WTC11 (cell line): ENCODE data around the gene TIMM29. TPM values are rescaled to one million over a fixed set of nuclear protein-coding genes. Genes with fewer than 3 reads are reported as not detected.
A peak's percentile ranks its signal among the peaks of the same experiment; 100 is the strongest.

Source experiments
- ATAC-seq: fragments of 200-7000 bp; cut with Tn5 transposase; 2 replicates; pipeline ENCODE4 v1.10.0; 2021; ENCODE audit warnings: mild to moderate bottlenecking, moderate library complexity
- CTCF ChIA-PET: fragments of 300-600 bp; sonication (Branson Sonifier 250); formaldehyde crosslinking; loops from one replicate; lab custom pipeline; 2021; ENCODE audit warnings: antibody characterized with exemption; lab: Charles Lee
- POLR2A ChIA-PET: fragments of 350-600 bp; sonication (Branson Sonifier 250); formaldehyde crosslinking; loops from one replicate; lab custom pipeline; 2021; ENCODE audit warnings: antibody characterized with exemption; lab: Charles Lee
- DNase-seq: peaks from one replicate; pipeline ENCODE4 v3.0.0; 2021; ENCODE audit warnings: low spot score
- H3K27ac Mint-ChIP-seq: 2 replicates; pipeline ENCODE4 v1.8.0; 2021; ENCODE audit warnings: mixed read lengths
- H3K27me3 Mint-ChIP-seq: 2 replicates; pipeline ENCODE4 v1.8.0; 2021; ENCODE audit warnings: low read depth, mild to moderate bottlenecking, moderate library complexity, mixed read lengths
- H3K36me3 Mint-ChIP-seq: 2 replicates; pipeline ENCODE4 v1.8.0; 2021; ENCODE audit warnings: mixed read lengths
- H3K4me1 Mint-ChIP-seq: 2 replicates; pipeline ENCODE4 v1.8.0; 2022; ENCODE audit warnings: mixed read lengths
- H3K4me3 Mint-ChIP-seq: 2 replicates; pipeline ENCODE4 v1.8.0; 2021; ENCODE audit warnings: mild to moderate bottlenecking, moderate library complexity, mixed read lengths
- H3K9me3 Mint-ChIP-seq: 2 replicates; pipeline ENCODE4 v1.8.0; 2021; ENCODE audit warnings: mixed read lengths
- AR ChIP-seq: fragments of 250-450 bp; sonication (Bioruptor Pico); IDR thresholded peaks from 2 replicates; pipeline ENCODE4 v1.9.0; 2021; ENCODE audit warnings: mild to moderate bottlenecking
- E2F5 ChIP-seq: sonication (generic); formaldehyde crosslinking; IDR thresholded peaks from 2 replicates; pipeline ENCODE4 v1.8.1; 2022; ENCODE audit warnings: mild to moderate bottlenecking, moderate library complexity, missing genetic modification reagents
- EMX1 ChIP-seq: fragments of 250-450 bp; sonication (Bioruptor Pico); IDR thresholded peaks from 2 replicates; pipeline ENCODE4 v1.8.0; 2021; ENCODE audit warnings: mild to moderate bottlenecking
- MYBL2 ChIP-seq: sonication (generic); formaldehyde crosslinking; IDR thresholded peaks from 2 replicates; pipeline ENCODE4 v1.8.1; 2023; ENCODE audit warnings: mild to moderate bottlenecking, moderate library complexity, missing genetic modification reagents
- SP1 ChIP-seq: sonication (generic); formaldehyde crosslinking; conservative IDR thresholded peaks from 2 replicates; pipeline ENCODE4 v1.8.1; 2022; ENCODE audit warnings: missing genetic modification reagents
- ZMAT4 ChIP-seq: fragments of 250-450 bp; sonication (Bioruptor Pico); IDR thresholded peaks from 2 replicates; pipeline ENCODE4 v1.9.0; 2021; ENCODE audit warnings: mild to moderate bottlenecking
- ZNF512 ChIP-seq: sonication (generic); formaldehyde crosslinking; IDR thresholded peaks from 2 replicates; pipeline ENCODE4 v1.8.1; 2022; ENCODE audit warnings: missing genetic modification reagents, borderline replicate concordance
- total RNA-seq: library from RNA; stranded (reverse); gene quantifications from 3 replicates; pipeline ENCODE4 v1.2.3, GENCODE V29; 2021
- TF ChIP-seq, protein P1 (sequence below): fragments of 250-450 bp; sonication (Bioruptor Pico); IDR thresholded peaks from 2 replicates; pipeline ENCODE4 v1.9.0; 2021; ENCODE audit warnings: moderate library complexity, mild to moderate bottlenecking, inconsistent platforms, borderline replicate concordance
- TF ChIP-seq, protein P2 (sequence below): sonication (generic); formaldehyde crosslinking; IDR thresholded peaks from 2 replicates; pipeline ENCODE4 v1.8.0; 2022; ENCODE audit warnings: missing genetic modification reagents

The TIMM29 gene
- total RNA-seq, 1 experiment from 2014 or later = 33.8 TPM

DNA sequence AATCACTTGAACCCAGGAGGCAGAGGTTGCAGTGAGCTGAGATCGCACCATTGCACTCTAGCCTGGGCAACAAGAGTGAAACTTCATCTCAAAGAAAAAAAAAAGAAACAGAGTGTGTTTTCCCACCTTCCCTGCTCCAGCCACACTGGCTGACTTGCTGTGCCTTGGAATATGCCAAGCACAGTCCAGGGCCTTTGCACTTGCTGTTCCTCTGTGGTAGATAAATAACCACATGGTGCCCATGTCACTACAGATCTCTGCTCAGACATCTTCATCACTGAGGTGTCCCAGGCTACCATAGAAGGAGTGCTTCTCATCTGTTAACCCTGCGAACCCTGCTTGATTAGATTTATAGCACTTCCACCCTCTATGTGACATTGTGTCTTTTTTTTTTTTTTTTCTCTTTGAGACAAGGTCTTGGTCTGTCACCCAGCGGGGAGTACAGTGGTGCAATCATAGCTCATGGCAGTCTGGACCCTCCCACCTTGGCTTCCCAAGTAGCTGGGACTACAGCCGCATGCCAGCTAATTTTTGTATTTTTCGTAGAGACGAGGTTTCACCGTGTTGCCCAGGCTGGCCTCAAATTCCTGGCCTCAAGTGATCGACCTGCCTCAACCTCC lies 42.6 kb downstream of the TIMM29 start (continued):
- TF ChIP-seq, protein P1, sequence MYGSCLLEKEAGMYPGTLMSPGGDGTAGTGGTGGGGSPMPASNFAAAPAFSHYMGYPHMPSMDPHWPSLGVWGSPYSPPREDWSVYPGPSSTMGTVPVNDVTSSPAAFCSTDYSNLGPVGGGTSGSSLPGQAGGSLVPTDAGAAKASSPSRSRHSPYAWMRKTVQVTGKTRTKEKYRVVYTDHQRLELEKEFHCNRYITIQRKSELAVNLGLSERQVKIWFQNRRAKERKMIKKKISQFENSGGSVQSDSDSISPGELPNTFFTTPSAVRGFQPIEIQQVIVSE (CRISPR knock-in tag) = no peak
- TF ChIP-seq SP1 (CRISPR knock-in tag) = no peak

- H3K4me1 Mint-ChIP-seq = peaks cover 19% of the 10 kb centered on the region
- ATAC-seq (no peak), DNase-seq (no peak)
- peak overlapping the region; percentile 53; the same call in 1 of the 2 replicates for H3K27ac Mint-ChIP-seq
- CTCF ChIA-PET = interaction anchor here (0.7 to 3.2 kb wide), 3 partner anchors 34 to 105 kb away, joined by 3 to 17 read pairs (median 3); no protein-coding TSS in a partner anchor
- POLR2A ChIA-PET = no interaction called here
- TF ChIP-seq MYBL2 (CRISPR knock-in tag) (no peak), ZNF512 (CRISPR knock-in tag) (no peak), ZMAT4 (CRISPR knock-in tag) (no peak), AR (no peak), EMX1 (CRISPR knock-in tag) (no peak), E2F5 (CRISPR knock-in tag) (no peak)
- TF ChIP-seq, protein P2, sequence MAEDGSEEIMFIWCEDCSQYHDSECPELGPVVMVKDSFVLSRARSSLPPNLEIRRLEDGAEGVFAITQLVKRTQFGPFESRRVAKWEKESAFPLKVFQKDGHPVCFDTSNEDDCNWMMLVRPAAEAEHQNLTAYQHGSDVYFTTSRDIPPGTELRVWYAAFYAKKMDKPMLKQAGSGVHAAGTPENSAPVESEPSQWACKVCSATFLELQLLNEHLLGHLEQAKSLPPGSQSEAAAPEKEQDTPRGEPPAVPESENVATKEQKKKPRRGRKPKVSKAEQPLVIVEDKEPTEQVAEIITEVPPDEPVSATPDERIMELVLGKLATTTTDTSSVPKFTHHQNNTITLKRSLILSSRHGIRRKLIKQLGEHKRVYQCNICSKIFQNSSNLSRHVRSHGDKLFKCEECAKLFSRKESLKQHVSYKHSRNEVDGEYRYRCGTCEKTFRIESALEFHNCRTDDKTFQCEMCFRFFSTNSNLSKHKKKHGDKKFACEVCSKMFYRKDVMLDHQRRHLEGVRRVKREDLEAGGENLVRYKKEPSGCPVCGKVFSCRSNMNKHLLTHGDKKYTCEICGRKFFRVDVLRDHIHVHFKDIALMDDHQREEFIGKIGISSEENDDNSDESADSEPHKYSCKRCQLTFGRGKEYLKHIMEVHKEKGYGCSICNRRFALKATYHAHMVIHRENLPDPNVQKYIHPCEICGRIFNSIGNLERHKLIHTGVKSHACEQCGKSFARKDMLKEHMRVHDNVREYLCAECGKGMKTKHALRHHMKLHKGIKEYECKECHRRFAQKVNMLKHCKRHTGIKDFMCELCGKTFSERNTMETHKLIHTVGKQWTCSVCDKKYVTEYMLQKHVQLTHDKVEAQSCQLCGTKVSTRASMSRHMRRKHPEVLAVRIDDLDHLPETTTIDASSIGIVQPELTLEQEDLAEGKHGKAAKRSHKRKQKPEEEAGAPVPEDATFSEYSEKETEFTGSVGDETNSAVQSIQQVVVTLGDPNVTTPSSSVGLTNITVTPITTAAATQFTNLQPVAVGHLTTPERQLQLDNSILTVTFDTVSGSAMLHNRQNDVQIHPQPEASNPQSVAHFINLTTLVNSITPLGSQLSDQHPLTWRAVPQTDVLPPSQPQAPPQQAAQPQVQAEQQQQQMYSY (CRISPR knock-in tag) = no peak
- peaks cover 17% of the 10 kb centered on the region for H3K36me3 Mint-ChIP-seq
- H3K9me3 Mint-ChIP-seq = peaks cover 13% of the 10 kb centered on the region
- H3K27me3 Mint-ChIP-seq = no peaks in the 10 kb centered on the region
- no peak overlapping the region for H3K4me3 Mint-ChIP-seq
These were observed 46.9 kb downstream of the TIMM29 start for GRCh38 chr19:10975374-10976130.
